ENCODE data around the gene ANTXRL. TPM values are rescaled to one million over a fixed set of nuclear protein-coding genes. Genes with fewer than 3 reads are reported as not detected.
A peak's percentile ranks its signal among the peaks of the same experiment; 100 is the strongest.
"Not testable (repeated sequence)": the region's sequence is repeated elsewhere in the genome, so short reads cannot be mapped to it uniquely, and the experiment has no call there.

ANTXRL gene
- total RNA-seq, 1 experiment from 2014 or later = not detected

- no peak for DNase-seq (ENCODE audit: low spot score)
These were observed 32.3 kb upstream of the ANTXRL start for GRCh38 chr10:46254467-46254866.

GRCh38 chr10:46255210-46255609 lies 31.6 kb upstream of the ANTXRL start:
- DNase-seq (ENCODE audit: low spot score) = not testable (repeated sequence)

GRCh38 chr10:46255801-46256747 lies 30.7 kb upstream of the ANTXRL start:
- peak; percentile 61 for DNase-seq (ENCODE audit: low spot score)

- no peak for DNase-seq (ENCODE audit: low spot score)
These were observed 29.7 kb upstream of the ANTXRL start for GRCh38 chr10:46257099-46257498.

- DNase-seq (ENCODE audit: low spot score) = not testable (repeated sequence)
These were observed 23.8 kb upstream of the ANTXRL start for GRCh38 chr10:46262906-46263560.

GRCh38 chr10:46263831-46264268 lies 22.9 kb upstream of the ANTXRL start:
- no peak for DNase-seq (ENCODE audit: low spot score)

GRCh38 chr10:46264336-46264735 lies 22.5 kb upstream of the ANTXRL start:
- no peak for DNase-seq (ENCODE audit: low spot score)

- DNase-seq (ENCODE audit: low spot score) = no peak
These were observed 21.9 kb upstream of the ANTXRL start for GRCh38 chr10:46264737-46265368.

GRCh38 chr10:46265566-46266305 lies 21.1 kb upstream of the ANTXRL start:
- not testable (repeated sequence) for DNase-seq (ENCODE audit: low spot score)

GRCh38 chr10:46266306-46266985 lies 20.4 kb upstream of the ANTXRL start:
- DNase-seq (ENCODE audit: low spot score) = no peak

- no peak for DNase-seq (ENCODE audit: low spot score)
These were observed 19.4 kb upstream of the ANTXRL start for GRCh38 chr10:46267132-46267985.

- DNase-seq (ENCODE audit: low spot score) = no peak
These were observed 18.5 kb upstream of the ANTXRL start for GRCh38 chr10:46268076-46268881.

GRCh38 chr10:46269554-46270053 lies 17.2 kb upstream of the ANTXRL start:
- not testable (repeated sequence) for DNase-seq (ENCODE audit: low spot score)

- no peak for DNase-seq (ENCODE audit: low spot score)
These were observed 16.5 kb upstream of the ANTXRL start for GRCh38 chr10:46270086-46270811.

- not testable (repeated sequence) for DNase-seq (ENCODE audit: low spot score)
These were observed 15.8 kb upstream of the ANTXRL start for GRCh38 chr10:46270963-46271530.

GRCh38 chr10:46271795-46272499 lies 14.8 kb upstream of the ANTXRL start:
- not testable (repeated sequence) for DNase-seq (ENCODE audit: low spot score)

- DNase-seq (ENCODE audit: low spot score) = no peak
These were observed 13.9 kb upstream of the ANTXRL start for GRCh38 chr10:46272863-46273415.
